Activated naive CD8-positive, alpha-beta T cell (primary cell): ENCODE results near the gene CD84.
"Not testable (repeated sequence)": the region's sequence is repeated elsewhere in the genome, so short reads cannot be mapped to it uniquely, and the experiment has no call there.

Experiments
- H3K27ac Mint-ChIP-seq: one replicate; pipeline ENCODE4 v1.8.0; 2021; ENCODE audit warnings: mixed read lengths
- H3K27me3 Mint-ChIP-seq: one replicate; pipeline ENCODE4 v1.8.0; 2021; ENCODE audit warnings: mixed read lengths
- H3K36me3 Mint-ChIP-seq: one replicate; pipeline ENCODE4 v1.8.0; 2021; ENCODE audit warnings: mixed read lengths
- H3K4me1 Mint-ChIP-seq: one replicate; pipeline ENCODE4 v1.8.0; 2021; ENCODE audit warnings: low read depth, mixed read lengths
- H3K4me3 Mint-ChIP-seq: one replicate; pipeline ENCODE4 v1.8.0; 2021; ENCODE audit warnings: mild to moderate bottlenecking, mixed read lengths
- H3K9me3 Mint-ChIP-seq: one replicate; pipeline ENCODE4 v1.8.0; 2021; ENCODE audit warnings: low read depth, mixed read lengths

Gene CD84

DNA sequence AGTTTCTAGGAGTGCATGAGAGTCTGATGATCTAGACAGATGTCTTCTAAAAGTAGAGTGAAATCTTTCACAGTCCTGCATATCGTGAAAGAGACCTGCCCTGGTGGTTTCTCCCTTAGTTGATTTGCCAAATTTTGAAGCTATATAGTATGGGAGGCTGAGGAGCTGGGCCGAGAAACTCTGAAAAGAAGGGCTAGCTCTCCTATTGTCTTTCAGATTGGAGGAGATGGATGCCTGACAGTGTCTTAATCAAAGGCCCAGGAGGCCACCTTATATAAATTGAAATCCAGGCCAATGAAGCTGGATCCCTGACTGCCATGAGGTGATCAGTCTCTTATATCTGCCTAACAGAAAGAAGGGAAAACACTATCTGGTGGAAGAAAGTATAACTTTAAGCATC, 18.4 kb upstream of the CD84 start:
- Mint-ChIP-seq H3K9me3 (peaks cover 10% of the 10 kb centered on the region), H3K4me1 (peaks cover 6% of the 10 kb centered on the region), H3K27ac (no peak overlapping the region)

DNA sequence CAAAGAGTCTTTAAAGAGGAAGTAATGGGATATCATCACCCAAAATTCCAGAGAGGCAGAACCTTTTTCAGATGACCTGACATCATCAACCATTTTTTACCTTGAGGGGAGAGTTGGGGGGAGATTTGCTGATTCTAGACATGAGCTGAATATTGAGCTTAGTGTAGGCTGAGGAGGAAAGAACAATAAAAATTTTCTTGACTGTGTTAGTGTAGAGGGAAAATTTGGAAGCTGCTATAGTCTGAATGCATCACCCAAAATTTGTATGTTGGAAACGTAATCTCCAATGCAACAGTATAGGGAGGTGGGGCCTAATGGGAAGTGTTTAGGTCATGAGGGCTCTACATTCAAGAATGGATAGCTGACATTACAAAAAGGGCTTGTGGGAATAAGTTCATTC, 17.8 kb upstream of the CD84 start:
- H3K9me3 Mint-ChIP-seq, result peaks cover 14% of the 10 kb centered on the region
- H3K4me1 Mint-ChIP-seq, result peaks cover 9% of the 10 kb centered on the region

More for the DNA sequence above, 18.4 kb upstream of the CD84 start:
- Mint-ChIP-seq H3K4me3 (no peak overlapping the region), H3K27me3 (no peaks in the 10 kb centered on the region), H3K36me3 (peaks cover 22% of the 10 kb centered on the region)

DNA sequence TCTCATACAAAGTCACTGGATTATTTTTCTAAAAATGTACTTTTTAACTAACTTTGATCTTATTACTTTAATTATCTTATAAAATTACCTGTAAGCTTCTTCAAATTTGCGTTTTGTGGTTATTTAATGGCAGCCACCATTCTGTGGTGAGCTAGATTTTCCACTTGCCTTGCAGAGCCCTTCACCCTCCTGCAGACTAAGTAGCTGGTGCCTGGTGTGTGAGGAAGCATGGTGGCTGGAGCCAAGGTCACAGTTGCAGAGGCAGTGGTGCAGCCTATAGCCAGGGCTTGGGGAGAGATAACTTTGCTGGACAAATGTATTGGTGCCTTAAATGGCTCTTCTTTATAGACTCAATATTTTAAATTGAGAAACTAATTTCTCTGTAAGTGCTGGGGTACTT, 11.2 kb upstream of the CD84 start:
- no peak overlapping the region for H3K27ac Mint-ChIP-seq
- H3K4me1 Mint-ChIP-seq, result peaks cover 22% of the 10 kb centered on the region
- peaks cover 15% of the 10 kb centered on the region for H3K36me3 Mint-ChIP-seq
- H3K4me3 Mint-ChIP-seq, result no peak overlapping the region
- H3K27me3 Mint-ChIP-seq, result no peaks in the 10 kb centered on the region
- H3K9me3 Mint-ChIP-seq, result peaks cover 9% of the 10 kb centered on the region

More for the DNA sequence above, 17.8 kb upstream of the CD84 start:
- no peaks in the 10 kb centered on the region for H3K27me3 Mint-ChIP-seq
- H3K36me3 Mint-ChIP-seq, result peaks cover 25% of the 10 kb centered on the region
- H3K27ac Mint-ChIP-seq, result no peak overlapping the region
- H3K4me3 Mint-ChIP-seq, result no peak overlapping the region

DNA sequence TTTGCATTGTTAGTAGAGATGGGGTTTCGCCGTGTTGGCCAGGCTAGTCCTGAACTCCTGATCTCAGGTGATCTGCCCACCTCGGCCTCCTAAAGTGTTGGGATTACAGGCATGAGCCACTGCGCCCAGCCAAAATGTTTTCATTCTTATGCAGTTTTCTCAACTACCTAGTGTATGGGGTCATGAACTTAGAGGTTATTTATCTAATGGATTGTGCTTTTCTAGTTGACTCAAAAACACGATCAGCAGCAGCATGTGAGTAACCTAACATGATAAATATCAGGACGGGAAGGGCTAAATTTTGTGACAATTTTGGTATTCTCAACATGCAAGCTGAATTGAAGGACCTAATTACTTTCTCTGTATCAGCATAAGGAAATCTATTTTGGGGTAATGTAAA, 9.2 kb upstream of the CD84 start:
- no peak overlapping the region for H3K4me3 Mint-ChIP-seq
- no peak overlapping the region for H3K27ac Mint-ChIP-seq
- H3K4me1 Mint-ChIP-seq, result peaks cover 39% of the 10 kb centered on the region
- H3K27me3 Mint-ChIP-seq, result no peaks in the 10 kb centered on the region
- peaks cover 9% of the 10 kb centered on the region for H3K36me3 Mint-ChIP-seq
- H3K9me3 Mint-ChIP-seq, result peaks cover 3% of the 10 kb centered on the region

DNA sequence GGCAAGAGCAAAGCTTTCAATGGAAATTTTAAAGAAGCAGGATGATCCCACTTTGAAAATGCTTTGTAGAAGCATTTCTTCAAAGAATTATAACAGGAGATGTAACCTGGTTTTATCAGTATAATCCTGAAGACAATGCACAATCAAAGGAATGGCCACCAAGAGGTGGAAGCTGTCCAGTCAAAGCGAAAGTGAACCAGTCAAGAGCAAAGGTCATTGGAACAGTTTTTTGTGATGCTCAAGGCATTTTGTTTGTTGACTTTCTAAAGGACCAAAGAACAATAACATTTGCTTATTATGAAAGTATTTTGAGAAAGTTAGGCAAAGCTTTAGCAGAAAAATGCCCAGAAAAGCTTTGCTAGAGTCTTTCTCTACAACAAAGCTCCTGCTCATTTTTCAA, 5.5 kb upstream of the CD84 start:
- H3K27ac Mint-ChIP-seq, result no peak overlapping the region

DNA sequence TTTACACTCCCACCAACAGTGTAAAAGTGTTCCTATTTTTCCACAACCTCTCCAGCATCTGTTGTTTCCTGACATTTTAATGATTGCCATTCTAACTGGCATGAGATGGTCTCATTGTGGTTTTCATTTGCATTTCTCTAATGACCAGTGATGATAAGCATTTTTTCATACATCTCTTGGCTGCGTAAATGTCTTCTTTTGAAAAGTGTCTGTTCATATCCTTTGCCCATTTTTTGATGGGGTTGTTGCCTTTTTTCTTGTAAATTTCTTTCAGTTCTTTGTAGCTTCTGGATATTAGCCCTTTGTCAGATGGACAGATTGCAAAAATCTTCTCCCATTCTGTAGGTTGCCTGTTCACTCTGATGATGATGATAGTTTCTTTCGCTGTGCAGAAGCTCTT, 3.7 kb upstream of the CD84 start:
- not testable (repeated sequence) for H3K9me3 Mint-ChIP-seq, H3K4me3 Mint-ChIP-seq, H3K36me3 Mint-ChIP-seq, H3K27me3 Mint-ChIP-seq
- H3K4me1 Mint-ChIP-seq, result peaks cover 71% of the 10 kb centered on the region
- peak overlapping the region; percentile 54 for H3K27ac Mint-ChIP-seq

More for the DNA sequence above, 5.5 kb upstream of the CD84 start:
- Mint-ChIP-seq H3K36me3 (peaks cover 8% of the 10 kb centered on the region), H3K27me3 (no peaks in the 10 kb centered on the region), H3K4me1 (peaks cover 53% of the 10 kb centered on the region), H3K9me3 (no peaks in the 10 kb centered on the region), H3K4me3 (no peak overlapping the region)

DNA sequence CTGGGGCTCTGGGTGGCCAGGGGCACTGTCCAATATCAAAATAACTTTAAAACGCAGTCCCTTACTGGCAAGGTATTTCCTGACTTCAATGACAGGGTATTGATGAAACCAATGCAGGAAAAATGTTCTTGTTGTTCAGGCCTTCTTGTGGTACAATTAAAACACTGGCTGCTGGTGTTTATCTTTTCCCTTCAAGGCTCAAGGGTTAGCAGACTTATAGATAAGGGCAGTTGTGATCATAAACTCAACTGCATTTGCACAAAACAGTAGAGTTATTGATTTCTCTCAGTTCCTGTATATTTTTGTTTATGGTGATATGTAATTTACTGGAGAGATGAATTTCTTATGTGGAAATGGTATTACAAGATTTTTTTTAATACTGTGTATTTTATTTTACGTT, 2.7 kb upstream of the CD84 start:
- Mint-ChIP-seq H3K4me1 (peaks cover 80% of the 10 kb centered on the region), H3K27ac (peak overlapping the region; percentile 67), H3K4me3 (peak overlapping the region; percentile 8), H3K36me3 (peaks cover 8% of the 10 kb centered on the region), H3K27me3 (no peaks in the 10 kb centered on the region), H3K9me3 (no peaks in the 10 kb centered on the region)

DNA sequence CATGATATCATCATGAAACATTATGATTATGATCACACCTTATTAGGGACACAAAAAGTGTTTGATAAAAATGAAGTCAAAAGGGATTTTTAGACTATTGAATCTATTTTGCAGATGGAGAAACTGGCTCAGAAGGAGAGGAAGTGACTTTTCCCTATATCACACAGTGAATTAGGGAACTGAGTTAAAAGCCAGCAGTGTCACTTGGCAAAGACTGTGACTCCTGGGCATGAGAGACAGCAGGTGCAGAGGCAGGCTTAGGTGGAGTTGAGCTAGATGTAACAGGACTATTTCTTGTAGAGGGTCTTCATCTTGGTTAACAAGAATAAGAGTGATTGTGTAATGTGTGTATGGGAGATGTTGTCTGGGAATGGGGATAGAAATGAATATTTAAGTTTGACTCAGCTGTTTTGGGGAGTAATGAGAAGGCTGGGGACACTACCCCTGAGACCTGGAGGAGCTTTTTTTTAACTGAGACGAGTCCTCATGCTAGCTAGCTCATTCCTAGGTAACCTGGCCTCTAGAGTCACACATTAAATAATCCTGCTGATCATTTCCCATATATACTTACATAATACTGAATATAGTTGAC, 1.0 kb upstream of the CD84 start:
- H3K9me3 Mint-ChIP-seq, result no peaks in the 10 kb centered on the region
- peaks cover 90% of the 10 kb centered on the region for H3K4me1 Mint-ChIP-seq
- peaks cover 8% of the 10 kb centered on the region for H3K36me3 Mint-ChIP-seq
- H3K27ac Mint-ChIP-seq, result peak overlapping the region; percentile 87
- H3K27me3 Mint-ChIP-seq, result no peaks in the 10 kb centered on the region
- peak overlapping the region; percentile 36 for H3K4me3 Mint-ChIP-seq

DNA sequence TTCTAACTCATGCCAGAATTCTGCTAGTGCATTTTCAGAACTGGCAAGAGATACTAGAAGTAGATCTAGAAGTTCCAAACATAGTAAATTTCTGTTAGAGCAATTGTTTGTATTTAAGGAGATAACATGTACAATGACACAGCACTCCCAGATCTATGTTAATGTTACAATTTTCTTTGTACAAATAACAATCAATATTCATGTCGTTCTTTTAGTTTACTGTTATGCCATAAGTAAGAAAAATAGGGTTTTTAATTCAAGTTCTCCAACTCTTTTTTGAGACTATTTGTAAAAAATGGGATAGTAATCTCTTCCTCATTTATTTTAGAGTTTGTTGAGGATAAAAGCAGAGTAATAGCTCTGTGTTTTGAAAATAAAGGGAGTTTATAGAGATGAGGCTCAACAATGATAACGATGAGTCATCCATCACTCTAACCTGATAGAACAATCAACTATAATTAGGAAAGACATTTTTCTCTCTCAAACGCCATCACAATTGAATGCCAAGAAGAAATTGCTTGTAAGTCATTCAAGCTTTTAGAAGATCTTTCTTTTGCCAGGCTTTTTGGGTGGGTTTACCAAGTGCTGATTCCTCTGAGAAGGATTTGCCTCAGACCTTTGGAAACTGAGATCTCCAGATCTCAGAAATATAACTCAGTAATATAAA, 638 bp downstream of the CD84 start:
- no peaks in the 10 kb centered on the region for H3K9me3 Mint-ChIP-seq

DNA sequence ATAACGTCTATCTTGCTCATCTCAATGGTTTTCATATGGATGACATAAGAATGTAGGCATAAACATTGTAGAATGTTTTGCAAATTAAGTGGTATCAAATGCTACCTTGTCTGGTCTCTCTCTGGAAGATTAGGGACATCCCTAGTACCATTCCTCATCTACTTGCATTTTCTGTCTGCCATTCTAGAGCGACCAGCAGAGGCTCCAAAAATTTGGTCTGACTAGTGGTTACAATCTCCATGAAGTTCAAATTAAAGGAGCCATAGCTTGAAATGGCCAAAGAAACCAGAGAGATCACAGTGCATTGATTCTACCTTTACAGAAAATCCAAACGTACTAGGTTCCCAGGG, 1.1 kb downstream of the CD84 start:
- Mint-ChIP-seq H3K36me3 (peaks cover 5% of the 10 kb centered on the region), H3K9me3 (no peaks in the 10 kb centered on the region), H3K4me3 (peak overlapping the region; percentile 87), H3K27me3 (no peaks in the 10 kb centered on the region), H3K27ac (peak overlapping the region; percentile 98), H3K4me1 (peaks cover 92% of the 10 kb centered on the region)

More for the DNA sequence above, 638 bp downstream of the CD84 start:
- peak overlapping the region; percentile 87 for H3K4me3 Mint-ChIP-seq
- peak overlapping the region; percentile 98 for H3K27ac Mint-ChIP-seq
- H3K27me3 Mint-ChIP-seq, result no peaks in the 10 kb centered on the region
- peaks cover 92% of the 10 kb centered on the region for H3K4me1 Mint-ChIP-seq
- peaks cover 8% of the 10 kb centered on the region for H3K36me3 Mint-ChIP-seq

DNA sequence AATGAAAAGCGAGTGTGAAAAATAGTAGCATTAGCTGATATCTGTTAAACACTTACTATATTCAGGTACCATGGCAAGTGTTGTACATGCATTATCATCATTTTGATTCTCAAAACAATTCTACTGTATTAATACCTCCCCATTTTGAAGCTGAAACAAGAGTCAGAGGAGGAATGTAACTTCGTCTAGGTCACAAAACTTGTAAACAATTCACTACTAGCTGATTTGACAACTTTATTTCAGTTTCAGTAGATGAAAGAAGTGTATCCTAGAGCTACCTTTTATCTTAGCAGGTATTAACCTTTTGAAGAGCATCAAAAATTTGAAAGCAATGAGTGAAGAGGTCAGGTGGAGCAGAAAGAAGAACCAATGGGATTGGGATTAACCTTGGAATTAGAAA, 1.6 kb downstream of the CD84 start:
- H3K9me3 Mint-ChIP-seq, result no peaks in the 10 kb centered on the region
- peak overlapping the region; percentile 98 for H3K27ac Mint-ChIP-seq
- H3K27me3 Mint-ChIP-seq, result no peaks in the 10 kb centered on the region
- peaks cover 2% of the 10 kb centered on the region for H3K36me3 Mint-ChIP-seq
- H3K4me1 Mint-ChIP-seq, result peaks cover 94% of the 10 kb centered on the region
- H3K4me3 Mint-ChIP-seq, result peak overlapping the region; percentile 87

DNA sequence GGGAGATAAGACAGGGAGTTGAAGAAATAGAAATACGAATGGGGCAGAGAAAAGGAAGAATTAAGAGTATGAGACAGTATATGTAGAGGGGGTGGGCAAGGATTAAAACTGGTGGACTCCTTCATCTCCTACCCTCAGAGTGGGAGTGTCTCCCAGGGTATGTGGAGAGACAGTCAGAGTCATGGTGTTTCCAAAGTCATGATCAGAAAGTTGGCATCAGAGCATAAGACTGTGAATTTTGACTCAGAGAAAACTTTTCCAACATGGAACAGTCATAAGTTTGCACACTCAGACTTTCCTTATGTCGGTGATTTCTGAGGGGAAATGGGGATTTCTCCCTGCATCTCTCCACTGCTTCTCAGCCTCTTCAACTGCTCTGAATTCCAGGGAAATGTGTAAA, 2.4 kb downstream of the CD84 start:
- H3K4me3 Mint-ChIP-seq, result peak overlapping the region; percentile 87
- H3K27me3 Mint-ChIP-seq, result no peaks in the 10 kb centered on the region
- H3K36me3 Mint-ChIP-seq, result peaks cover 6% of the 10 kb centered on the region
- H3K27ac Mint-ChIP-seq, result peak overlapping the region; percentile 98
- peaks cover 97% of the 10 kb centered on the region for H3K4me1 Mint-ChIP-seq
- no peaks in the 10 kb centered on the region for H3K9me3 Mint-ChIP-seq

DNA sequence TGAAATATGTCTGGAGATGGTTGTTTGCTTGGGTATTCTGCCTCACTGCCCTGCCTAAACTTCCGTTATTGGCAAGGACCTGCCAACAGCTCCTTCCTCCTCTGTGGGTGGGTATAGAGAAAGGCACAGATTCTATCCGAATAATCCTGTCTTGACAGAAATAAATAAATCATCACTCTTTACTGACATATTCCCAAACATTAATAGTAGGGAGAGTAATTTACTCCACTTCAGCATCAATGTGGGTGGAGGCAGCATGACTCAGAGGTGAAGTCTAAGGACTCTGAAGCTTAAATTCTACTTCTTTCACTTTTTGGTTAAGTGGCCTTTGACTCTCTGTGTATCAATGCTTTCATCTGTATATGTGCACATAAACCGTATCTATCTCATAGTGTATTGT, 2.9 kb downstream of the CD84 start:
- peak overlapping the region; percentile 98 for H3K27ac Mint-ChIP-seq
- H3K27me3 Mint-ChIP-seq, result no peaks in the 10 kb centered on the region
- peaks cover under 1% of the 10 kb centered on the region for H3K9me3 Mint-ChIP-seq
- peaks cover 8% of the 10 kb centered on the region for H3K36me3 Mint-ChIP-seq
- H3K4me1 Mint-ChIP-seq, result peaks cover 96% of the 10 kb centered on the region
- H3K4me3 Mint-ChIP-seq, result peak overlapping the region; percentile 87

DNA sequence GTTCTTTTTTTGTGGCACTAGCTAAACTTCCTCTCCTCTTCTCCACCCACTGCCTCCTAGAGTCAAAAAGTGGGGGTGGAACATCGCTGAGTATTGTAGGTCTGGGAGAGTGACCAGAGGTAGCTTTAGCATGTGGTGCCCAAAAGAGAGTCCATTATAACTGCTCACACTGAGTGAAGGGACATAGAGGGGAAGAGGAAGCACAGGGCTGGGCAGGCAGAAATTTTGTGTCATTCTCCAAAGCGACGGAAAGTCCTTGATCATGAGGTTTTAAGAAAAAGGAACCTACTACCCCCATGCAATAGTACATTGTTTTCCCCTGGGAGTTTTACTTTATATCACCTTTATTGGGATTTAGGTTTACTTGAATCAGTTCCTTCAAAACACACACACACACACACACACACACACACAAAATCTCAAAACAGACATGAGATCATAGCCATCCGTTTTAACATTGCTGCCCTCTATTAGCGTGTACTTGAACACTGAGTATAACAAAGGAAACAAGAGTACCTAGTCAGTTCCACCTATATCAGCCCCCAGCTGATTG, 4.1 kb downstream of the CD84 start:
- Mint-ChIP-seq H3K27ac (peak overlapping the region; percentile 98), H3K9me3 (peaks cover 6% of the 10 kb centered on the region), H3K36me3 (peaks cover 15% of the 10 kb centered on the region)

DNA sequence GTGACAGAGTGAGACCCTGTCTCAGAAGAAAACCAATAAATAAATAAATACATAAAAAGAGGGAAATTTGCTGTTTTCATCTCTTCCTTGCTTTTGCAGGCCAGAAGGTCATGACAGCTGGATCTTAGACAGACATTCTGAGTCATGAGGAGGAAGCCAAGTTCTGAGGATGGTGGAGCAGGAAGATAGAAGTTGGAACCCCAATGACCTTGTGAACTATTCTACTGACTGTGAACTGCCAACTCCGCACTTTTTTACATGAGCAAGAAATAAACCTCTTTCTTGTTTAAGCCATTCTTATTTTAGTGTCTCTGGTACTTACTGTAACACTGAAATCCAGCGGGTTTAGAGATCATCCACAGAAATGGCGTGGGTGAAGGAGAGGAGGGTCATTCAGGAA, 8.5 kb downstream of the CD84 start:
- H3K27me3 Mint-ChIP-seq, result no peaks in the 10 kb centered on the region
- peaks cover 23% of the 10 kb centered on the region for H3K36me3 Mint-ChIP-seq
- peaks cover 6% of the 10 kb centered on the region for H3K9me3 Mint-ChIP-seq
- peak overlapping the region; percentile 58 for H3K4me3 Mint-ChIP-seq
- H3K4me1 Mint-ChIP-seq, result peaks cover 97% of the 10 kb centered on the region
- H3K27ac Mint-ChIP-seq, result peak overlapping the region; percentile 98

More for the DNA sequence above, 4.1 kb downstream of the CD84 start:
- Mint-ChIP-seq H3K27me3 (no peaks in the 10 kb centered on the region), H3K4me3 (peak overlapping the region; percentile 87), H3K4me1 (peaks cover 96% of the 10 kb centered on the region)
